HEK293 (cell line): ENCODE measurements around the gene IL22RA1.

Experiments
- CTCF ChIA-PET: fragments of 350-600 bp; formaldehyde crosslinking; extraction: SDS; loops from one replicate; lab custom pipeline; 2021; ENCODE audit warnings: antibody characterized with exemption; lab: Yijun Ruan, JAX
- POLR2A ChIA-PET: fragments of 300-600 bp; formaldehyde crosslinking; extraction: SDS; loops from one replicate; lab custom pipeline; 2020; ENCODE audit warnings: antibody characterized with exemption, inconsistent platforms; lab: Yijun Ruan, JAX
- H3K27ac ChIP-seq: fragments of 200-500 bp; sonication (Bioruptor generic); 2 replicates; pipeline ENCODE4 v1.5.1; 2014; ENCODE audit warnings: low read depth, low read length, control low read depth, inconsistent platforms; ENCODE audit errors: extremely low read depth
- H3K36me3 ChIP-seq, 2 experiments: fragments of 200-500 bp in 1 of 2; sonication (Bioruptor generic) in 1 of 2; 1 replicate in 1 of 2; 2 replicates in 1 of 2; pipeline ENCODE4 v1.5.1; 2014 to 2017; ENCODE audit warnings: inconsistent platforms in 2 of 2, low read length in 2 of 2; ENCODE audit not compliant: control insufficient read depth in 2 of 2, insufficient read depth in 1 of 2
- H3K4me1 ChIP-seq: fragments of 200-500 bp; sonication (Bioruptor generic); 2 replicates; pipeline ENCODE4 v1.5.1; 2014; ENCODE audit warnings: mild to moderate bottlenecking, low read length, inconsistent platforms; ENCODE audit not compliant: control insufficient read depth, insufficient read depth
- H3K4me3 ChIP-seq: 2 replicates; pipeline ENCODE4 v1.5.1; 2011; ENCODE audit warnings: low read depth, mild to moderate bottlenecking, control low read depth, low read length, moderate library complexity
- H3K9me3 ChIP-seq: fragments of 200-500 bp; sonication (Bioruptor generic); 2 replicates; pipeline ENCODE4 v1.5.1; 2014; ENCODE audit warnings: low read depth, low read length, inconsistent platforms; ENCODE audit not compliant: control insufficient read depth, insufficient read depth
- AEBP2 ChIP-seq: fragments of 450-650 bp; formaldehyde crosslinking; IDR thresholded peaks from 2 replicates; pipeline ENCODE4 v1.5.1; 2016; ENCODE audit warnings: missing biosample characterization, missing genetic modification characterization, borderline replicate concordance
- BCL11A ChIP-seq: fragments of 450-650 bp; formaldehyde crosslinking; IDR thresholded peaks from 2 replicates; pipeline ENCODE4 v1.5.1; 2016; ENCODE audit warnings: low read depth, missing biosample characterization, missing genetic modification characterization
- EGR2 ChIP-seq: fragments of 450-650 bp; formaldehyde crosslinking; IDR thresholded peaks from 2 replicates; pipeline ENCODE4 v1.5.1; 2016; ENCODE audit warnings: low read depth, missing biosample characterization, missing genetic modification characterization
- REPIN1 ChIP-seq: fragments of 450-650 bp; formaldehyde crosslinking; IDR thresholded peaks from 2 replicates; pipeline ENCODE4 v1.5.1; 2017; ENCODE audit warnings: missing biosample characterization, missing genetic modification characterization, low read depth
- TSHZ1 ChIP-seq: fragments of 450-650 bp; formaldehyde crosslinking; IDR thresholded peaks from 2 replicates; pipeline ENCODE4 v1.5.1; 2016; ENCODE audit warnings: missing biosample characterization, missing genetic modification characterization, borderline replicate concordance
- ZBTB17 ChIP-seq: fragments of 450-650 bp; formaldehyde crosslinking; IDR thresholded peaks from 2 replicates; pipeline ENCODE4 v1.5.1; 2016; ENCODE audit warnings: missing biosample characterization, missing genetic modification characterization
- ZFHX2 ChIP-seq: fragments of 450-650 bp; formaldehyde crosslinking; conservative IDR thresholded peaks from 2 replicates; pipeline ENCODE4 v1.5.1; 2016; ENCODE audit warnings: missing biosample characterization, missing genetic modification characterization
- ZFP41 ChIP-seq: fragments of 450-650 bp; formaldehyde crosslinking; IDR thresholded peaks from 2 replicates; pipeline ENCODE4 v1.5.1; 2016; ENCODE audit warnings: missing biosample characterization, missing genetic modification characterization, borderline replicate concordance
- ZNF366 ChIP-seq: fragments of 450-650 bp; formaldehyde crosslinking; conservative IDR thresholded peaks from 2 replicates; pipeline ENCODE4 v1.5.1; 2016; ENCODE audit warnings: missing biosample characterization, missing genetic modification characterization
- ZNF426 ChIP-seq: fragments of 450-650 bp; formaldehyde crosslinking; IDR thresholded peaks from 2 replicates; pipeline ENCODE4 v1.5.1; 2017; ENCODE audit warnings: missing biosample characterization, missing genetic modification characterization, mild to moderate bottlenecking, inconsistent platforms, moderate library complexity
- ZNF433 ChIP-seq: fragments of 450-650 bp; formaldehyde crosslinking; IDR thresholded peaks from 2 replicates; pipeline ENCODE4 v1.5.1; 2016; ENCODE audit warnings: missing biosample characterization, missing genetic modification characterization, low read depth
- ZNF510 ChIP-seq: fragments of 450-650 bp; formaldehyde crosslinking; IDR thresholded peaks from 2 replicates; pipeline ENCODE4 v1.5.1; 2018; ENCODE audit warnings: mild to moderate bottlenecking, missing genetic modification characterization, missing biosample characterization; ENCODE audit not compliant: insufficient replicate concordance
- ZNF560 ChIP-seq: fragments of 450-650 bp; formaldehyde crosslinking; IDR thresholded peaks from 2 replicates; pipeline ENCODE4 v1.5.1; 2017; ENCODE audit warnings: missing biosample characterization, missing genetic modification characterization, borderline replicate concordance
- ZNF692 ChIP-seq: fragments of 450-650 bp; formaldehyde crosslinking; IDR thresholded peaks from 2 replicates; pipeline ENCODE4 v1.5.1; 2016; ENCODE audit warnings: missing biosample characterization, missing genetic modification characterization
- ZNF768 ChIP-seq: fragments of 450-650 bp; formaldehyde crosslinking; IDR thresholded peaks from 2 replicates; pipeline ENCODE4 v1.5.1; 2018; ENCODE audit warnings: missing biosample characterization, mild to moderate bottlenecking, missing genetic modification characterization

Gene IL22RA1

GRCh38 chr1:24085546-24085945 lies 57.4 kb downstream of the IL22RA1 start (continued):
- no peak for TF ChIP-seq ZNF510 (tag by site-specific recombination)

GRCh38 chr1:24085007-24085406 lies 57.9 kb downstream of the IL22RA1 start:
- no peaks in the 10 kb centered on the region for H3K9me3 ChIP-seq
- no peaks in the 10 kb centered on the region for H3K4me1 ChIP-seq
- ChIA-PET POLR2A (no interaction called here), CTCF (interaction anchor here (0.6 to 1.1 kb wide), 4 partner anchors 14 to 306 kb away, joined by 3 to 4 read pairs (median 3); no protein-coding TSS in a partner anchor)
- no peaks in the 10 kb centered on the region for H3K36me3 ChIP-seq
- no peak overlapping the region for H3K4me3 ChIP-seq
- TF ChIP-seq ZNF426 (tag by site-specific recombination) (no peak), ZNF768 (tag by site-specific recombination) (no peak), ZFP41 (tag by site-specific recombination) (no peak), BCL11A (tag by site-specific recombination) (no peak), ZBTB17 (peak; percentile 92), ZNF560 (no peak), ZNF366 (tag by site-specific recombination) (peak; percentile 98), REPIN1 (tag by site-specific recombination) (no peak), TSHZ1 (tag by site-specific recombination) (no peak)
- H3K27ac ChIP-seq, result no peak overlapping the region

- H3K4me3 ChIP-seq, result no peak overlapping the region
- H3K9me3 ChIP-seq, result no peaks in the 10 kb centered on the region
- no peak for TF ChIP-seq AEBP2 (tag by site-specific recombination)
- TF ChIP-seq ZFHX2, result peak; percentile 73
- TF ChIP-seq ZNF692 (tag by site-specific recombination), result no peak
- TF ChIP-seq ZNF433, result no peak
- TF ChIP-seq EGR2 (tag by site-specific recombination), result peak; percentile 70
- CTCF ChIA-PET, result interaction anchor here (1.1 kb wide), 1 partner anchor 13 kb away, joined by 3 read pairs; no protein-coding TSS in a partner anchor
- no peaks in the 10 kb centered on the region for H3K4me1 ChIP-seq
- POLR2A ChIA-PET, result no interaction called here
- no peaks in the 10 kb centered on the region for H3K36me3 ChIP-seq
- no peak overlapping the region for H3K27ac ChIP-seq
Observed at GRCh38 chr1:24084050-24084449, 58.9 kb downstream of the IL22RA1 start.
